C4-2B (cell line): ENCODE data around the gene OR4K15.
"Not testable (repeated sequence)": the region's sequence is repeated elsewhere in the genome, so short reads cannot be mapped to it uniquely, and the experiment has no call there.

ENCODE experiments used
- H3K27ac ChIP-seq: fragments of 450-650 bp; 2 replicates; pipeline ENCODE4 v1.5.1; 2017
- CTCF ChIP-seq: fragments of 450-650 bp; conservative IDR thresholded peaks from 2 replicates; pipeline ENCODE4 v1.5.1; 2017; ENCODE audit warnings: mild to moderate bottlenecking
- ZFX ChIP-seq: fragments of 450-650 bp; IDR thresholded peaks from 2 replicates; pipeline ENCODE4 v1.6.1; 2017

OR4K15 gene

GRCh38 chr14:19975291-19975690, at the start of gene OR4K15:
Gene OR4K15, plus strand, starts transcription at chr14:19975591. Its CDS starts 0 bp downstream, at chr14:19975591.
- TF ChIP-seq ZFX, result no peak
- TF ChIP-seq CTCF, result no peak
- H3K27ac ChIP-seq, result no peak within 1 kb of the TSS

GRCh38 chr14:19930617-19931016, 44.8 kb upstream of the OR4K15 start, which contains the start of gene OR4K1:
Gene OR4K1, plus strand, starts transcription at chr14:19930917. Its CDS starts 4,750 bp downstream, at chr14:19935667.
- H3K27ac ChIP-seq, result no peak within 1 kb of the TSS
- TF ChIP-seq ZFX (no peak), CTCF (no peak)

GRCh38 chr14:19941668-19942067, 33.7 kb upstream of the OR4K15 start:
- no peak overlapping the region for H3K27ac ChIP-seq
- TF ChIP-seq CTCF, result no peak
- no peak for TF ChIP-seq ZFX

GRCh38 chr14:19947413-19948090, 27.8 kb upstream of the OR4K15 start:
- H3K27ac ChIP-seq, result no peak overlapping the region
- TF ChIP-seq ZFX, result no peak
- peak; percentile 44 for TF ChIP-seq CTCF

- TF ChIP-seq ZFX (no peak), CTCF (no peak)
- H3K27ac ChIP-seq, result no peak overlapping the region
Measured at GRCh38 chr14:19949218-19949617, 26.2 kb upstream of the OR4K15 start.

GRCh38 chr14:19969735-19970134, 5.7 kb upstream of the OR4K15 start:
- not testable (repeated sequence) for H3K27ac ChIP-seq

- TF ChIP-seq CTCF (no peak), ZFX (no peak)
- no peak overlapping the region for H3K27ac ChIP-seq
Measured at GRCh38 chr14:19974844-19975243, 547 bp upstream of the OR4K15 start.

- TF ChIP-seq CTCF (no peak), ZFX (no peak)
- no peak overlapping the region for H3K27ac ChIP-seq
Measured at GRCh38 chr14:19993438-19993837, 18.0 kb downstream of the OR4K15 start.
